Caco-2 (cell line): ENCODE data around the gene FARS2. TPM values are rescaled to one million over a fixed set of nuclear protein-coding genes. Genes with fewer than 3 reads are reported as not detected.

Experiments used
- BruUV-seq: library from RNA; stranded (reverse); fragments of 400-500 nt; replicated peaks from 2 replicates; lab custom pipeline; 2021; lab: Mats Ljungman, UMichigan
- CTCF ChIA-PET: fragments of 300-600 bp; sonication (Branson Sonifier 250); formaldehyde crosslinking; loops from one replicate; lab custom pipeline; 2022; ENCODE audit warnings: antibody characterized with exemption; lab: Charles Lee
- POLR2A ChIA-PET: fragments of 300-600 bp; sonication (Branson Sonifier 250); formaldehyde crosslinking; loops from one replicate; lab custom pipeline; 2022; ENCODE audit warnings: antibody characterized with exemption; lab: Charles Lee
- DNase-seq, 2 experiments: peaks; one replicate each; pipeline versions ENCODE4 v3.0.0 to v3.0.0-alpha.2; 2020 to 2022
- H3K27me3 ChIP-seq: replicated peaks from 2 replicates; pipeline ENCODE4 v1.6.0; 2011; ENCODE audit warnings: low read length; ENCODE audit not compliant: control insufficient read depth, insufficient read depth
- H3K36me3 ChIP-seq: 2 replicates; pipeline ENCODE4 v1.5.1; 2011; ENCODE audit warnings: low read length; ENCODE audit not compliant: control insufficient read depth, insufficient read depth
- H3K4me1 ChIP-seq: fragments of 250-450 bp; sonication (Bioruptor Pico); 2 replicates; pipeline ENCODE4 v1.5.1; 2020; ENCODE audit warnings: mild to moderate bottlenecking
- H3K4me3 ChIP-seq: 2 replicates; pipeline ENCODE4 v1.5.1; 2011; ENCODE audit warnings: low read depth, mild to moderate bottlenecking, control low read depth, low read length
- H3K9me3 ChIP-seq: fragments of 250-450 bp; sonication (Bioruptor Pico); 2 replicates; pipeline ENCODE4 v1.5.1; 2020; ENCODE audit warnings: mild to moderate bottlenecking, moderate library complexity
- H3K27ac Mint-ChIP-seq: one replicate; pipeline ENCODE4 v1.8.0; 2022; ENCODE audit warnings: mixed read lengths; ENCODE audit not compliant: unreplicated experiment
- H3K27me3 Mint-ChIP-seq: one replicate; pipeline ENCODE4 v1.8.0; 2022; ENCODE audit warnings: mixed read lengths; ENCODE audit not compliant: insufficient read depth, unreplicated experiment
- H3K36me3 Mint-ChIP-seq: one replicate; pipeline ENCODE4 v1.8.0; 2022; ENCODE audit warnings: mild to moderate bottlenecking, mixed read lengths; ENCODE audit not compliant: insufficient read depth, unreplicated experiment
- H3K4me1 Mint-ChIP-seq: one replicate; pipeline ENCODE4 v1.8.0; 2022; ENCODE audit warnings: low read depth, mixed read lengths; ENCODE audit not compliant: unreplicated experiment
- H3K4me3 Mint-ChIP-seq: one replicate; pipeline ENCODE4 v1.8.0; 2022; ENCODE audit warnings: mild to moderate bottlenecking, moderate library complexity, mixed read lengths; ENCODE audit not compliant: unreplicated experiment
- H3K9me3 Mint-ChIP-seq: one replicate; pipeline ENCODE4 v1.8.0; 2022; ENCODE audit warnings: mixed read lengths; ENCODE audit not compliant: unreplicated experiment
- CTCF ChIP-seq, 2 experiments: fragments of 200-600 bp in 1 of 2; IDR thresholded peaks; 1 replicate in 1 of 2; 2 replicates in 1 of 2; pipeline versions ENCODE4 v1.5.1 to v1.8.0; 2011 to 2022; ENCODE audit warnings: antibody characterized with exemption in 1 of 2, control low read depth in 1 of 2, inconsistent platforms in 1 of 2, low read depth in 1 of 2, low read length in 1 of 2, mild to moderate bottlenecking in 1 of 2, moderate library complexity in 1 of 2; ENCODE audit not compliant: insufficient read depth in 1 of 2, severe bottlenecking in 1 of 2, unreplicated experiment in 1 of 2
- intact Hi-C: fragments of 100-400 bp; cut with micrococcal nuclease; formaldehyde crosslinking; loops from one replicate; pipeline ENCODE4 v1.10.0; 2022; ENCODE audit not compliant: unreplicated experiment
- total RNA-seq: library from RNA; stranded (reverse); gene quantifications from 2 replicates; pipeline ENCODE4 v1.2.3, GENCODE V29; 2022

The FARS2 gene
- total RNA-seq, 1 experiment from 2014 or later = 15.4 TPM

- Mint-ChIP-seq H3K27me3 (no peaks in the 10 kb centered on the region), H3K4me3 (no peak overlapping the region), H3K36me3 (no peaks in the 10 kb centered on the region), H3K9me3 (no peaks in the 10 kb centered on the region), H3K27ac (no peak overlapping the region), H3K4me1 (no peaks in the 10 kb centered on the region)
- TF ChIP-seq CTCF (IDR thresholded peaks at IDR 0.05; ENCODE audit: insufficient read depth in 1 of 2, low read depth in 1 of 2, low read length in 1 of 2, severe bottlenecking in 1 of 2, unreplicated experiment in 1 of 2) = no peak
- H3K9me3 ChIP-seq = 0 out of 2 replicates have a peak, but pooled peaks cover 2% of the 10 kb centered on the region
- H3K4me3 ChIP-seq = no peak overlapping the region
- CTCF ChIA-PET = no interaction called here
- H3K27me3 ChIP-seq = no peaks in the 10 kb centered on the region
- intact Hi-C loops = no loop called here
- no peaks in the 10 kb centered on the region for H3K36me3 ChIP-seq
- H3K4me1 ChIP-seq = no peaks in the 10 kb centered on the region
- no peak for DNase-seq
- no TSS peak for BruUV-seq
- POLR2A ChIA-PET = no interaction called here
Measured at GRCh38 chr6:5599127-5599526, 337.8 kb downstream of the FARS2 start.

- Mint-ChIP-seq H3K4me1 (no peaks in the 10 kb centered on the region), H3K9me3 (no peaks in the 10 kb centered on the region), H3K27ac (no peak overlapping the region), H3K27me3 (no peaks in the 10 kb centered on the region), H3K4me3 (no peak overlapping the region), H3K36me3 (no peaks in the 10 kb centered on the region)
- H3K4me1 ChIP-seq = no peaks in the 10 kb centered on the region
- H3K4me3 ChIP-seq = no peak overlapping the region
- ChIA-PET POLR2A (no interaction called here), CTCF (no interaction called here)
- no peaks in the 10 kb centered on the region for H3K36me3 ChIP-seq
- intact Hi-C loops = no loop called here
- no TSS peak for BruUV-seq
- H3K27me3 ChIP-seq = no peaks in the 10 kb centered on the region
- no peaks in the 10 kb centered on the region for H3K9me3 ChIP-seq
- TF ChIP-seq CTCF (IDR thresholded peaks at IDR 0.05; ENCODE audit: insufficient read depth in 1 of 2, low read depth in 1 of 2, low read length in 1 of 2, severe bottlenecking in 1 of 2, unreplicated experiment in 1 of 2) = no peak
- no peak for DNase-seq
Measured at GRCh38 chr6:5605937-5606336, 344.6 kb downstream of the FARS2 start.

- H3K36me3 Mint-ChIP-seq = no peaks in the 10 kb centered on the region
- H3K27me3 Mint-ChIP-seq = no peaks in the 10 kb centered on the region
- ChIA-PET POLR2A (no interaction called here), CTCF (no interaction called here)
- no peak for DNase-seq
- no peak overlapping the region for H3K27ac Mint-ChIP-seq
- H3K4me3 Mint-ChIP-seq = no peak overlapping the region
- no peaks in the 10 kb centered on the region for H3K4me1 Mint-ChIP-seq
- no peaks in the 10 kb centered on the region for H3K9me3 Mint-ChIP-seq
- no peaks in the 10 kb centered on the region for H3K4me1 ChIP-seq
- no peaks in the 10 kb centered on the region for H3K27me3 ChIP-seq
- H3K4me3 ChIP-seq = no peak overlapping the region
- no peaks in the 10 kb centered on the region for H3K36me3 ChIP-seq
- no peak for TF ChIP-seq CTCF (IDR thresholded peaks at IDR 0.05; ENCODE audit: insufficient read depth in 1 of 2, low read depth in 1 of 2, low read length in 1 of 2, severe bottlenecking in 1 of 2, unreplicated experiment in 1 of 2)
- intact Hi-C loops = no loop called here
- H3K9me3 ChIP-seq = no peaks in the 10 kb centered on the region
- BruUV-seq = no TSS peak
Measured at GRCh38 chr6:5606546-5606945, 345.2 kb downstream of the FARS2 start.
